ENCODE data around the gene ANKRD7.
"Not testable (repeated sequence)": the region's sequence is repeated elsewhere in the genome, so short reads cannot be mapped to it uniquely, and the experiment has no call there.

The ANKRD7 gene

GRCh38 chr7:118217210-118217619 is 7.3 kb upstream of the ANKRD7 start:
- Mint-ChIP-seq H3K4me1 (peaks cover 11% of the 10 kb centered on the region), H3K9me3 (no peaks in the 10 kb centered on the region), H3K27me3 (peaks cover 8% of the 10 kb centered on the region), H3K4me3 (no peak overlapping the region), H3K27ac (no peak overlapping the region)
- no peak for ATAC-seq
- no peak for DNase-seq

DNA sequence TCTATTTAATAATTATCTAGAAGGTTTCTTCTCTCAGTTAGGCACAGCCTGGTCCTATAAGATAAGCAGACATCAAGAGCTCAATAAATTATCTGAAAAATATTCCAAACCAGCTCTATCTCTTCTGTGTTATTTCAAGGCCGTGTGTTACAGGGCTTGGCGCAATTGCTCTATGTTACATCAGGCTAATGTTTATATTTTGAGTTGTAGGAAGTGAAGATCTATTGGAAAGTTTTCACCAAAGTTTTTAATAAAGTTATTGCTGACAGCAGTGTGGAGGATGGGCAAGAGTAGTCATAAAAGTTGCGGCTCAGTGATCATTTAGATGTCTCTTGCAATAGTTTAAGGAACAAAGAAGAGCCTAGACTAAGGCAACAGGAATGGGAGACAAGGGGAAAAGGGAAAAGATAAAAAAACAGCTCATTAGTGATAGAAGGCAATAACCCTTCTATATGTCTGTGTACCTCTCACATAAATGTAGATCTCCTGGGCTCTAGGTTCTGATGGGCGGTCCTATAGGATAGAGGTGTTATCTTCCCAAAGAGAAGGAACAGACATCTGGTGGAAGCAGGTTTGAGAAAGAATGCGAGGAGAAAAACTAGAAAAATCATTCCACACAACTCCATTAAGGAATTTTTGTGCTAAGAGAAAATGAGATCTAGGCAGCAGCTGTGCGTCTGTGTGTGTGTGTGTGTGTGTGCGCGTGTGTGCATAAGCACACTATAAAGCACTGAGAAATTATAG is 5.9 kb upstream of the ANKRD7 start:
- Mint-ChIP-seq H3K4me1 (peaks cover 11% of the 10 kb centered on the region), H3K27me3 (peaks cover 8% of the 10 kb centered on the region), H3K9me3 (no peaks in the 10 kb centered on the region), H3K27ac (no peak overlapping the region), H3K4me3 (no peak overlapping the region)
- no peak for ATAC-seq
- no peak for DNase-seq

DNA sequence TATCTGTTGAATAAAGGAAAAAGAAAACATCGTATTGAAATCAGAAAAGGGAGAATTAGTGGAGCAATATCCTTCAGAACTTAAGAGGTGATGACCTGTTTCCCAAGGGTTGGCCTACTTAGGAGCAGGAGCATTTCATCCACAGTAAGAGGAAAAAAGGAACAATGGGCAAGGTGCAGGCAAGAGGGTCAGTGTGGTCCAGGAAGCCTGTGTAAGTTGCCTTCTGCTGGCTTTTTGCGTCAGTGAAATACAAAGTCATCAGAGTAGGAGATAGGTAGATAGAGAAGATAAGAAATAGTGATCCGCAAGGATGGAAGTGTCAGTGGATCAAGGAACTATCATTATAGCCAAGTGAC is 5.4 kb upstream of the ANKRD7 start:
- DNase-seq (no peak), ATAC-seq (no peak)
- Mint-ChIP-seq H3K9me3 (no peaks in the 10 kb centered on the region), H3K27ac (no peak overlapping the region), H3K4me3 (no peak overlapping the region), H3K4me1 (peaks cover 7% of the 10 kb centered on the region), H3K27me3 (peaks cover 8% of the 10 kb centered on the region)

GRCh38 chr7:118220583-118220982 is 3.9 kb upstream of the ANKRD7 start:
- H3K27me3 Mint-ChIP-seq = peaks cover 8% of the 10 kb centered on the region
- no peaks in the 10 kb centered on the region for H3K9me3 Mint-ChIP-seq
- no peak overlapping the region for H3K27ac Mint-ChIP-seq
- ATAC-seq = no peak
- H3K4me3 Mint-ChIP-seq = no peak overlapping the region
- DNase-seq = no peak
- H3K4me1 Mint-ChIP-seq = no peaks in the 10 kb centered on the region

- DNase-seq = no peak
- ATAC-seq = no peak
Observed at GRCh38 chr7:118222591-118222990, 1.9 kb upstream of the ANKRD7 start.

GRCh38 chr7:118232837-118233236 is 8.3 kb downstream of the ANKRD7 start:
- Mint-ChIP-seq H3K9me3 (no peaks in the 10 kb centered on the region), H3K4me3 (no peak overlapping the region), H3K27ac (peak overlapping the region in 1 of 2 donors; percentile 81), H3K27me3 (peaks cover 8% of the 10 kb centered on the region), H3K4me1 (no peaks in the 10 kb centered on the region)
- ATAC-seq (no peak), DNase-seq (no peak)

More at GRCh38 chr7:118222591-118222990, 1.9 kb upstream of the ANKRD7 start:
- no peaks in the 10 kb centered on the region for H3K9me3 Mint-ChIP-seq
- H3K4me1 Mint-ChIP-seq = no peaks in the 10 kb centered on the region
- H3K4me3 Mint-ChIP-seq = no peak overlapping the region
- no peak overlapping the region for H3K27ac Mint-ChIP-seq
- peaks cover 8% of the 10 kb centered on the region for H3K27me3 Mint-ChIP-seq

- Mint-ChIP-seq H3K4me3 (no peak overlapping the region), H3K9me3 (no peaks in the 10 kb centered on the region), H3K27ac (no peak overlapping the region), H3K4me1 (no peaks in the 10 kb centered on the region), H3K27me3 (peaks cover 5% of the 10 kb centered on the region)
- DNase-seq = no peak
- no peak for ATAC-seq
Observed at GRCh38 chr7:118233799-118234198, 9.3 kb downstream of the ANKRD7 start.

- no peaks in the 10 kb centered on the region for H3K27me3 Mint-ChIP-seq
- no peak overlapping the region for H3K4me3 Mint-ChIP-seq
- no peak for DNase-seq
- no peaks in the 10 kb centered on the region for H3K9me3 Mint-ChIP-seq
- no peak for ATAC-seq
- no peaks in the 10 kb centered on the region for H3K4me1 Mint-ChIP-seq
- H3K27ac Mint-ChIP-seq = no peak overlapping the region
Observed at GRCh38 chr7:118239014-118239413, 14.5 kb downstream of the ANKRD7 start.

DNA sequence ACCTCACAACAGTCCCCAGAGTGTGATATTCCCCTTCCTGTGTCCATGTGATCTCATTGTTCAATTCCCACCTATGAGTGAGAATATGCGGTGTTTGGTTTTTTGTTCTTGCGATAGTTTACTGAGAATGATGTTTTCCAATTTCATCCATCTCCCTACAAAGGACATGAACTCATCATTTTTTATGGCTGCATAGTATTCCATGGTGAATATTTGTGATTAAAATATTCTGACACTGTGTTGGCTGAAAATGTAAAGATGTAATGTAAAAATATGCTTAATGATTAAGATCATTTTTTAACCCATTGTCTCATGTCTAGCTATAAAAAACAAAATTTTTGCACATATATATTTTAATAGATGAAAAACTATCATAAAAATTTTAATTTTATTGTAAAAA is 15.8 kb downstream of the ANKRD7 start:
- not testable (repeated sequence) for H3K4me1 Mint-ChIP-seq, ATAC-seq, H3K4me3 Mint-ChIP-seq, H3K27ac Mint-ChIP-seq, H3K9me3 Mint-ChIP-seq, DNase-seq, H3K27me3 Mint-ChIP-seq

DNA sequence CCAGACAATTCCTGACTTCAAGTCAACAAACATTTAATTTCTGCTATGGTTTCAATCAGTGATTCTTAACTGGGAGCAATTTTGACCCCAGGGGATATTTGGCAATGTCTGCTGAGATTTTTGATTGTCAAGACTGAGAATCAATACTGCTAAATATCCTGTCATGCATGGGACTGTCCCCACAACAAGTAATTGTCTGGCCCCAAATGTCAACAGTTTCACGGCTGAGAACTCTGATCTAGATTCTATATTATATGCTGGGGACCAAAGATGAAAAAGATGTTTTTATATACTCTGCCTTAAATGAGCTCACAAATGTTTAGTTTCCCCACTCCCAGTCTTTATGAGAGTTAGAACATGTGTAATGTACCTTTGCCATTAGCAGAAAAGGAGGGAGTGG is 19.2 kb downstream of the ANKRD7 start:
- no peaks in the 10 kb centered on the region for H3K9me3 Mint-ChIP-seq
- no peak overlapping the region for H3K4me3 Mint-ChIP-seq
- H3K27me3 Mint-ChIP-seq = no peaks in the 10 kb centered on the region
- no peak overlapping the region for H3K27ac Mint-ChIP-seq
- ATAC-seq (no peak), DNase-seq (no peak)
- no peaks in the 10 kb centered on the region for H3K4me1 Mint-ChIP-seq

GRCh38 chr7:118245267-118246040 is 20.9 kb downstream of the ANKRD7 start:
- DNase-seq (no peak), ATAC-seq (peak; percentile 80)
- no peak overlapping the region for H3K27ac Mint-ChIP-seq
- no peaks in the 10 kb centered on the region for H3K9me3 Mint-ChIP-seq
- no peak overlapping the region for H3K4me3 Mint-ChIP-seq
- H3K4me1 Mint-ChIP-seq = no peaks in the 10 kb centered on the region
- no peaks in the 10 kb centered on the region for H3K27me3 Mint-ChIP-seq

GRCh38 chr7:118250860-118251494 is 26.5 kb downstream of the ANKRD7 start:
- DNase-seq (no peak), ATAC-seq (no peak)
- Mint-ChIP-seq H3K27me3 (no peaks in the 10 kb centered on the region), H3K9me3 (no peaks in the 10 kb centered on the region), H3K4me1 (no peaks in the 10 kb centered on the region), H3K27ac (no peak overlapping the region), H3K4me3 (no peak overlapping the region)

DNA sequence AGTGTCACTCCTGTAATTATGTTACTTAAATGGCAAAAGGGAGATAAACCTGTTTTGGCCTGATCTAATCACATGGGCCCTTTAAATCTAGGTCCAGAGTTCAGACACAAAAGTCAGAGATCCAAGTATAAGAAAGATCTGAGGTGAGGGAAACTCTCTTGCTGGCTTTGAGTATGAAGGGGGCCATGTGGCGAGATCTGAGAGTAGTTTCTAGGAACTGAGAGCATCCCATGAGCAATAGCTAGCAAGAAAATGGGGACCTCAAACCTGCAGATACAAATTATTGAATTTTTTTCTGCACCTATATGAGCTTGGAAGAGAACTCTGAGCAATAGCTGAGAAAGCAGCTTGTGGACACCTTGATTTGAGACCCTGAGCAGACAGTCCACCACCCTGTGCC is 27.6 kb downstream of the ANKRD7 start:
- H3K9me3 Mint-ChIP-seq = no peaks in the 10 kb centered on the region
- no peak for DNase-seq
- H3K27ac Mint-ChIP-seq = no peak overlapping the region
- no peak overlapping the region for H3K4me3 Mint-ChIP-seq
- H3K27me3 Mint-ChIP-seq = no peaks in the 10 kb centered on the region
- no peaks in the 10 kb centered on the region for H3K4me1 Mint-ChIP-seq
- no peak for ATAC-seq

- no peak overlapping the region for H3K4me3 Mint-ChIP-seq
- DNase-seq = no peak
- H3K9me3 Mint-ChIP-seq = no peaks in the 10 kb centered on the region
- ATAC-seq = no peak
- H3K27me3 Mint-ChIP-seq = peaks cover 16% of the 10 kb centered on the region
- H3K27ac Mint-ChIP-seq = no peak overlapping the region
- H3K4me1 Mint-ChIP-seq = peaks cover 5% of the 10 kb centered on the region
Observed at GRCh38 chr7:118259115-118259514, 34.6 kb downstream of the ANKRD7 start.

DNA sequence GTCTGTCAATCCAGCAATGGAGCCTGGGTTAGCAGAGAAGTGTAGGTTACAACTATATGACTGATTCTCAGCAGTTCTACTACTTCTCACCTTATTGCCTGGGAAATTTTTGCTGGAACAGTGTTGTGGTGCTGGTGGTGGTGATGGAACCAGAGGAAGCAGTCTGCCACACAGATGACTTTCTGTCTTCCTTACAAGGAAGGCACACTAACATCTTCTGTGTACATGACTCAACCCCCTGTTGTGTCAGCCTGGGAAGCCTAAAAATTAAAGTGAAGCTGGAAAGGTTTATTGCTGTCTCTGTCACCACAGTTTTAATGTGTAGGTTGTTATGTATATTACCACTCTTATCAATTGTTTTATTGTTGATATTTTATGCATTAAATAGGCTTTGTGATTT is 40.3 kb downstream of the ANKRD7 start:
- Mint-ChIP-seq H3K9me3 (no peaks in the 10 kb centered on the region), H3K4me1 (peaks cover 5% of the 10 kb centered on the region), H3K27ac (peak overlapping the region in 1 of 2 donors; percentile 13), H3K27me3 (peaks cover 39% of the 10 kb centered on the region), H3K4me3 (no peak overlapping the region)
- no peak for ATAC-seq
- no peak for DNase-seq

DNA sequence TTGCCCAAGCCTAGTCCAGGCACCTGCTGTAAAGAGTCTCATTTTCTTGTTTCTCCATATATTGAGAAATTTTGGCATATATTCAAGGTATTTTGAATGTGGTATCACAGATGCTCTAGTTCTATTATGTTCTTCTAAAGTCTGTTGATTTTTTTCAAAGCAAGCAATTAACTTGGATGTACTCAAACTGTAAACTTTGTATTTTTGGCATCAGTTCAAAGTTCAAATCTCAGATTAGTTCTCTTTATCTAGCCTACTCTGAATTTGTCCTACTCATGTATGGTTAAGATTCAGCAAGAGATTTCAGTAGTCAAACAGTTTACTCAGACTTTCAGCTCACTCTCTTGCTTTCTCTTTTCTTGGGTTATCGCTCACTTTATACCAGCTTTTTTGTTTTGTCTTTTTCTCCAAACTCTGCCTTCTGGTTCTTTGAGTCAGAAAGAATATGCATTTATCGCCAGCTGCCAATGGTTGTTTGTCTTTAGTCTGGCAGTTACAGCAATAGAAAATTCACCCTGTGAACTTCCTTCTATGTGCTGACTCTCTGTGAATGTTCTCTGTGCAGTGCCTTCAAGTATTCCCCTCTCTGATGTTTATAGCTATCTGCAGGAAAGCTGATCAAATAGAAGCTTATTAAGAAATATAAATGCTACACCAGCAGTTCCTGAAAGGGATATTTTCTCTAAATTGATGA is 56.0 kb downstream of the ANKRD7 start:
- no peak overlapping the region for H3K27ac Mint-ChIP-seq
- ATAC-seq (no peak), DNase-seq (no peak)
- H3K9me3 Mint-ChIP-seq = no peaks in the 10 kb centered on the region
- H3K4me3 Mint-ChIP-seq = no peak overlapping the region
- H3K27me3 Mint-ChIP-seq = peaks cover 69% of the 10 kb centered on the region
- no peaks in the 10 kb centered on the region for H3K4me1 Mint-ChIP-seq
